ENCODE results near the gene TAAR8.

- no peak for TF ChIP-seq POLR2AphosphoS5 (IDR thresholded peaks at IDR 0.05; ENCODE audit: low read depth, low read length)
- no peak for TF ChIP-seq POLR2A (IDR thresholded peaks at IDR 0.05; ENCODE audit: low read depth, low read length)
- no peak for TF ChIP-seq TAF1 (IDR thresholded peaks at IDR 0.05; ENCODE audit: borderline replicate concordance, low read depth, low read length)
These were observed 13.9 kb downstream of the TAAR8 start for GRCh38 chr6:132566404-132566803.

Data from GM12892 (cell line).